Measurements from ENCODE around the gene PLA2G6. TPM values are rescaled to one million over a fixed set of nuclear protein-coding genes. Genes with fewer than 3 reads are reported as not detected.

Gene PLA2G6
- total and polyA plus RNA-seq, 2 of the 13 experiments (the other 11 are each of a cell fraction or from before 2014, with no cell fraction given) = 4.8 to 11.5 TPM

GRCh38 chr22:38107692-38108515 lies 73.7 kb downstream of the PLA2G6 start (continued):
- TF ChIP-seq ZNF432 (CRISPR knock-in tag; IDR thresholded peaks at IDR 0.05; ENCODE audit: borderline replicate concordance) (no peak), YY1 (IDR thresholded peaks at IDR 0.05; ENCODE audit: insufficient read depth, insufficient replicate concordance, low read depth, low read length) (peak; percentile 10), ZNF207 (IDR thresholded peaks at IDR 0.05; ENCODE audit: borderline replicate concordance) (no peak), ZNF343 (CRISPR knock-in tag; IDR thresholded peaks at IDR 0.05) (0 out of 2 replicates have a peak, but pooled peaks have one; percentile 15), BORCS8-MEF2B (CRISPR knock-in tag; IDR thresholded peaks at IDR 0.05) (0 out of 2 replicates have a peak, but pooled peaks have one; percentile 54), KLF15 (CRISPR knock-in tag; IDR thresholded peaks at IDR 0.05; ENCODE audit: borderline replicate concordance) (no peak), NAIF1 (CRISPR knock-in tag; IDR thresholded peaks at IDR 0.05; ENCODE audit: borderline replicate concordance) (no peak), PITX1 (CRISPR knock-in tag; IDR thresholded peaks at IDR 0.05) (no peak), NCOA5 (CRISPR knock-in tag; IDR thresholded peaks at IDR 0.05) (no peak), HOXA3 (CRISPR knock-in tag; IDR thresholded peaks at IDR 0.05) (peak; percentile 68), MBD4 (IDR thresholded peaks at IDR 0.05; ENCODE audit: borderline replicate concordance, low read length) (no peak), WIZ (CRISPR knock-in tag; IDR thresholded peaks at IDR 0.05) (no peak), SIN3B (IDR thresholded peaks at IDR 0.05; ENCODE audit: low read length) (no peak), MAFG (CRISPR knock-in tag; IDR thresholded peaks at IDR 0.05) (no peak), HMGXB3 (CRISPR knock-in tag; IDR thresholded peaks at IDR 0.05; ENCODE audit: borderline replicate concordance) (no peak), ZNF761 (CRISPR knock-in tag; conservative IDR thresholded peaks at IDR 0.05) (peak; percentile 47; the same call in 1 of the 2 replicates), ZNF768 (CRISPR knock-in tag; IDR thresholded peaks at IDR 0.05) (no peak), ARID4A (CRISPR knock-in tag; IDR thresholded peaks at IDR 0.05; ENCODE audit: borderline replicate concordance) (peak; percentile 69; the same call in 1 of the 2 replicates), DDIT3 (CRISPR knock-in tag; IDR thresholded peaks at IDR 0.05) (no peak)
